IMR-90 (cell line): ENCODE results near the gene LRRC41. TPM values are rescaled to one million over a fixed set of nuclear protein-coding genes. Genes with fewer than 3 reads are reported as not detected.

Experiments
- ATAC-seq: fragments of 200-7000 bp; cut with Tn5 transposase; 2 replicates; pipeline ENCODE4 v1.9.1; 2020; ENCODE audit warnings: low read depth, mild to moderate bottlenecking, moderate library complexity
- BruUV-seq: library from RNA; stranded (reverse); fragments of 400-500 nt; replicated peaks from 2 replicates; lab custom pipeline; 2021; lab: Mats Ljungman, UMichigan
- CTCF ChIA-PET: fragments of 300-600 bp; formaldehyde crosslinking; extraction: SDS; loops from one replicate; lab custom pipeline; 2021; ENCODE audit warnings: antibody characterized with exemption; lab: Yijun Ruan, JAX
- POLR2A ChIA-PET: fragments of 300-600 bp; sonication (Branson Sonifier 250); formaldehyde crosslinking; loops from one replicate; lab custom pipeline; 2022; ENCODE audit warnings: antibody characterized with exemption; ENCODE audit not compliant: unreplicated experiment; lab: Charles Lee
- DNase-seq: peaks from one replicate; pipeline ENCODE4 v3.0.0; 2013
- H2AFZ ChIP-seq: replicated peaks from 2 replicates; pipeline ENCODE3; 2013; ENCODE audit warnings: low read length, mild to moderate bottlenecking; ENCODE audit not compliant: poor library complexity
- H2AK5ac ChIP-seq: 2 replicates; pipeline ENCODE4 v1.6.1; 2013; ENCODE audit warnings: low read depth, low read length, inconsistent platforms
- H2AK9ac ChIP-seq: replicated peaks from 2 replicates; pipeline ENCODE3; 2013; ENCODE audit warnings: mild to moderate bottlenecking, low read depth, low read length, moderate library complexity; ENCODE audit not compliant: poor library complexity
- H2BK120ac ChIP-seq: 2 replicates; pipeline ENCODE4 v1.6.1; 2013; ENCODE audit warnings: low read depth, low read length, inconsistent platforms
- H2BK15ac ChIP-seq: 3 replicates; pipeline ENCODE4 v1.6.1; 2013; ENCODE audit warnings: low read depth, low read length, inconsistent platforms
- H2BK20ac ChIP-seq: 2 replicates; pipeline ENCODE4 v1.6.1; 2013; ENCODE audit warnings: low read depth, mild to moderate bottlenecking, inconsistent platforms, low read length, moderate library complexity
- H2BK5ac ChIP-seq: 2 replicates; pipeline ENCODE4 v1.6.1; 2013; ENCODE audit warnings: mild to moderate bottlenecking, low read depth, low read length, inconsistent platforms; ENCODE audit not compliant: poor library complexity, severe bottlenecking
- H3K14ac ChIP-seq: replicated peaks from 2 replicates; pipeline ENCODE4 v1.6.1; 2013; ENCODE audit warnings: low read depth, low read length, inconsistent platforms
- H3K18ac ChIP-seq: 2 replicates; pipeline ENCODE4 v1.6.1; 2013; ENCODE audit warnings: low read depth, low read length, control low read depth
- H3K23ac ChIP-seq: 2 replicates; pipeline ENCODE4 v1.6.1; 2013; ENCODE audit warnings: low read depth, low read length, inconsistent platforms
- H3K27ac ChIP-seq: 2 replicates; pipeline ENCODE4 v1.5.1; 2013; ENCODE audit warnings: mild to moderate bottlenecking, control low read depth, low read length; ENCODE audit not compliant: insufficient read depth
- H3K27me3 ChIP-seq: 2 replicates; pipeline ENCODE4 v1.6.1; 2013; ENCODE audit warnings: low read length; ENCODE audit not compliant: control insufficient read depth, insufficient read depth
- H3K36me3 ChIP-seq: 2 replicates; pipeline ENCODE4 v1.6.1; 2013; ENCODE audit warnings: low read length, mixed read lengths; ENCODE audit not compliant: control insufficient read depth, insufficient read depth
- H3K4ac ChIP-seq: 2 replicates; pipeline ENCODE4 v1.6.1; 2013; ENCODE audit warnings: low read depth, low read length, inconsistent platforms
- H3K4me1 ChIP-seq: 2 replicates; pipeline ENCODE4 v1.6.1; 2013; ENCODE audit warnings: low read length, mixed read lengths; ENCODE audit not compliant: control insufficient read depth, insufficient read depth
- H3K4me2 ChIP-seq: 2 replicates; pipeline ENCODE4 v1.6.1; 2013; ENCODE audit warnings: low read depth, mild to moderate bottlenecking, control low read depth, low read length, moderate library complexity
- H3K4me3 ChIP-seq: 2 replicates; pipeline ENCODE4 v1.5.1; 2013; ENCODE audit warnings: low read depth, mild to moderate bottlenecking, control low read depth, low read length, moderate library complexity; ENCODE audit not compliant: insufficient read depth
- H3K56ac ChIP-seq: 2 replicates; pipeline ENCODE4 v1.6.1; 2013; ENCODE audit warnings: low read length, inconsistent platforms; ENCODE audit not compliant: insufficient read depth; ENCODE audit errors: extremely low read depth
- H3K79me1 ChIP-seq, 2 experiments: 2 replicates each; pipeline ENCODE4 v1.6.1; 2013; ENCODE audit warnings: low read length in 2 of 2, inconsistent platforms in 1 of 2, low read depth in 1 of 2
- H3K9ac ChIP-seq: 2 replicates; pipeline ENCODE4 v1.6.1; 2013; ENCODE audit warnings: low read depth, low read length, control low read depth
- H3K9me1 ChIP-seq: 2 replicates; pipeline ENCODE4 v1.6.1; 2013; ENCODE audit warnings: low read length, inconsistent platforms; ENCODE audit not compliant: insufficient read depth
- H3K9me3 ChIP-seq: 2 replicates; pipeline ENCODE4 v1.6.1; 2013; ENCODE audit warnings: low read length; ENCODE audit not compliant: control insufficient read depth, insufficient read depth
- H4K20me1 ChIP-seq: 2 replicates; pipeline ENCODE4 v1.6.1; 2013; ENCODE audit warnings: low read length, inconsistent platforms; ENCODE audit not compliant: insufficient read depth
- H4K5ac ChIP-seq: 2 replicates; pipeline ENCODE4 v1.6.1; 2013; ENCODE audit warnings: mild to moderate bottlenecking, low read depth, low read length, control low read depth
- H4K8ac ChIP-seq, 2 experiments: 2 replicates each; pipeline ENCODE4 v1.6.1; 2013; ENCODE audit warnings: low read depth in 2 of 2, low read length in 2 of 2, control low read depth in 1 of 2, inconsistent platforms in 1 of 2
- H4K91ac ChIP-seq: 2 replicates; pipeline ENCODE4 v1.6.1; 2013; ENCODE audit warnings: low read depth, low read length, inconsistent platforms; ENCODE audit not compliant: insufficient read depth
- BHLHE40 ChIP-seq: fragments of 150-350 bp; IDR thresholded peaks from 2 replicates; pipeline ENCODE4 v1.6.1; 2016; ENCODE audit warnings: mild to moderate bottlenecking, low read depth, low read length
- CEBPB ChIP-seq: IDR thresholded peaks from 2 replicates; pipeline ENCODE4 v1.6.1; 2012; ENCODE audit warnings: low read depth, low read length, improper control_type of control experiment
- CHD1 ChIP-seq: IDR thresholded peaks from 2 replicates; pipeline ENCODE4 v1.6.1; 2012; ENCODE audit warnings: low read depth, low read length, improper control_type of control experiment
- ELK1 ChIP-seq: fragments of 150-350 bp; IDR thresholded peaks from 2 replicates; pipeline ENCODE4 v1.6.1; 2016; ENCODE audit warnings: low read depth, mild to moderate bottlenecking, low read length, moderate library complexity, borderline replicate concordance
- FOS ChIP-seq: fragments of 150-350 bp; IDR thresholded peaks from 2 replicates; pipeline ENCODE4 v1.6.1; 2016; ENCODE audit warnings: low read depth, low read length
- MAFK ChIP-seq: IDR thresholded peaks from 2 replicates; pipeline ENCODE4 v1.6.1; 2012; ENCODE audit warnings: low read depth, low read length, improper control_type of control experiment
- MAZ ChIP-seq: IDR thresholded peaks from 2 replicates; pipeline ENCODE4 v1.6.1; 2012; ENCODE audit warnings: low read depth, mild to moderate bottlenecking, low read length, improper control_type of control experiment, moderate library complexity, borderline replicate concordance
- MXI1 ChIP-seq: IDR thresholded peaks from 2 replicates; pipeline ENCODE4 v1.6.1; 2012; ENCODE audit warnings: low read depth, mild to moderate bottlenecking, low read length, moderate library complexity, borderline replicate concordance
- NFE2L2 ChIP-seq: fragments of 150-350 bp; IDR thresholded peaks from 2 replicates; pipeline ENCODE4 v1.6.1; 2016; ENCODE audit warnings: low read depth, mild to moderate bottlenecking, low read length
- POLR2A ChIP-seq: IDR thresholded peaks from 2 replicates; pipeline ENCODE4 v1.6.1; 2012; ENCODE audit warnings: mild to moderate bottlenecking, low read depth, low read length
- RAD21 ChIP-seq: IDR thresholded peaks from 2 replicates; pipeline ENCODE4 v1.6.1; 2012; ENCODE audit warnings: low read length, improper control_type of control experiment
- RCOR1 ChIP-seq: IDR thresholded peaks from 2 replicates; pipeline ENCODE4 v1.6.1; 2012; ENCODE audit warnings: mild to moderate bottlenecking, low read length, improper control_type of control experiment; ENCODE audit not compliant: insufficient replicate concordance
- RFX5 ChIP-seq: IDR thresholded peaks from 2 replicates; pipeline ENCODE4 v1.8.0; 2012; ENCODE audit warnings: low read depth, mild to moderate bottlenecking, low read length, moderate library complexity
- SMC3 ChIP-seq: fragments of 150-350 bp; IDR thresholded peaks from 2 replicates; pipeline ENCODE4 v1.6.1; 2016; ENCODE audit warnings: low read depth, mild to moderate bottlenecking, antibody characterized with exemption, low read length, moderate library complexity
- USF2 ChIP-seq: fragments of 150-350 bp; IDR thresholded peaks from 2 replicates; pipeline ENCODE4 v1.6.1; 2017; ENCODE audit warnings: mild to moderate bottlenecking, antibody characterized with exemption, low read length, low read depth
- WGBS, 2 experiments: methylation state at CpG; one replicate each; pipeline versions ENCODE4 v1.1.5 to v1.1.7; 2013; ENCODE audit warnings: missing lambda C conversion rate in 2 of 2; ENCODE audit not compliant: insufficient read length in 1 of 2; ENCODE audit errors: extremely low coverage in 2 of 2; 5-methylcytosine and 5-hydroxymethylcytosine counted together
- dilution Hi-C: fragments of 300-500 bp; cut with HindIII; formaldehyde crosslinking; loops from one replicate; pipeline ENCODE4 v1.14.3; 2018; ENCODE audit warnings: low sequenced_read_pairs; ENCODE audit not compliant: unreplicated experiment
- in situ Hi-C: fragments of 300-500 bp; cut with MboI; formaldehyde crosslinking; loops from 3 replicates; pipeline ENCODE4 v1.14.3; 2019; ENCODE audit warnings: low sequenced_read_pairs, inconsistent platforms, mixed read lengths
- intact Hi-C: fragments of 100-400 bp; cut with micrococcal nuclease; formaldehyde crosslinking; loops from 2 replicates; pipeline ENCODE4 v1.10.0; 2022
- polyA plus RNA-seq, 3 experiments: library from polyadenylated mRNA; depleted of rRNA; stranded (reverse); fragments of >200 nt; gene quantifications; 2 replicates each; pipeline ENCODE4 v1.2.3, GENCODE V29; 2012; ENCODE audit warnings: low replicate concordance in 1 of 3
- total RNA-seq: library from RNA; depleted of rRNA; stranded (reverse); fragments of >200 nt; gene quantifications from 2 replicates; pipeline ENCODE4 v1.2.3, GENCODE V29; 2012
- TF ChIP-seq, protein P1 (sequence below): conservative IDR thresholded peaks from 2 replicates; pipeline ENCODE4 v1.5.1; 2012; ENCODE audit warnings: mild to moderate bottlenecking, low read depth, low read length, improper control_type of control experiment

The LRRC41 gene
- total and polyA plus RNA-seq, 2 of the 4 experiments (the other 2 are of a cell fraction): 67.6 to 83.2 TPM

- no peak overlapping the region for H3K23ac ChIP-seq
- H3K4ac ChIP-seq: no peak overlapping the region
- intact Hi-C loops: no loop called here
- 94% methylated on average over 8 of the region's 8 CpGs; no CpG with 5 or more reads in 1 of the 2 experiments for WGBS, 2 experiments
- H3K27me3 ChIP-seq: no peaks in the 10 kb centered on the region
- H4K8ac ChIP-seq: no peak overlapping the region
- in situ Hi-C loops: no loop called here
- no peak overlapping the region for H3K14ac ChIP-seq
- peaks cover 4% of the 10 kb centered on the region for H3K4me1 ChIP-seq
- H2BK20ac ChIP-seq: no peak overlapping the region
- dilution Hi-C loops: no loop called here
- no peak overlapping the region for H2BK120ac ChIP-seq
- ChIA-PET POLR2A (no interaction called here), CTCF (no interaction called here)
- no peaks in the 10 kb centered on the region for H4K20me1 ChIP-seq
- no peak overlapping the region for H3K9ac ChIP-seq
- BruUV-seq: no TSS peak
- ATAC-seq (no peak), DNase-seq (no peak)
- no peak overlapping the region for H3K4me2 ChIP-seq
- peaks cover 10 to 42% of the 10 kb centered on the region in 2 experiments for H3K79me1 ChIP-seq
- no peak for TF ChIP-seq MXI1
- no peak for TF ChIP-seq SMC3
- no peak for TF ChIP-seq USF2
- no peak for TF ChIP-seq RAD21
- TF ChIP-seq POLR2A: no peak
- TF ChIP-seq RCOR1: no peak
- TF ChIP-seq ELK1: no peak
- no peak for TF ChIP-seq CHD1
- no peak for TF ChIP-seq CEBPB
- TF ChIP-seq, protein P1, sequence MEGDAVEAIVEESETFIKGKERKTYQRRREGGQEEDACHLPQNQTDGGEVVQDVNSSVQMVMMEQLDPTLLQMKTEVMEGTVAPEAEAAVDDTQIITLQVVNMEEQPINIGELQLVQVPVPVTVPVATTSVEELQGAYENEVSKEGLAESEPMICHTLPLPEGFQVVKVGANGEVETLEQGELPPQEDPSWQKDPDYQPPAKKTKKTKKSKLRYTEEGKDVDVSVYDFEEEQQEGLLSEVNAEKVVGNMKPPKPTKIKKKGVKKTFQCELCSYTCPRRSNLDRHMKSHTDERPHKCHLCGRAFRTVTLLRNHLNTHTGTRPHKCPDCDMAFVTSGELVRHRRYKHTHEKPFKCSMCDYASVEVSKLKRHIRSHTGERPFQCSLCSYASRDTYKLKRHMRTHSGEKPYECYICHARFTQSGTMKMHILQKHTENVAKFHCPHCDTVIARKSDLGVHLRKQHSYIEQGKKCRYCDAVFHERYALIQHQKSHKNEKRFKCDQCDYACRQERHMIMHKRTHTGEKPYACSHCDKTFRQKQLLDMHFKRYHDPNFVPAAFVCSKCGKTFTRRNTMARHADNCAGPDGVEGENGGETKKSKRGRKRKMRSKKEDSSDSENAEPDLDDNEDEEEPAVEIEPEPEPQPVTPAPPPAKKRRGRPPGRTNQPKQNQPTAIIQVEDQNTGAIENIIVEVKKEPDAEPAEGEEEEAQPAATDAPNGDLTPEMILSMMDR: no peak
- TF ChIP-seq FOS: no peak
- TF ChIP-seq MAZ: no peak
- no peak for TF ChIP-seq RFX5
- no peak for TF ChIP-seq MAFK
- no peak for TF ChIP-seq NFE2L2
- TF ChIP-seq BHLHE40: no peak
- H4K91ac ChIP-seq: no peak overlapping the region
- no peak overlapping the region for H3K56ac ChIP-seq
- peaks cover 20% of the 10 kb centered on the region for H3K36me3 ChIP-seq
- H2BK5ac ChIP-seq: no peak overlapping the region
- H3K9me3 ChIP-seq: no peaks in the 10 kb centered on the region
- no peak overlapping the region for H3K27ac ChIP-seq
- no peak overlapping the region for H2AK5ac ChIP-seq
- H3K4me3 ChIP-seq: no peak overlapping the region
- peaks cover 7% of the 10 kb centered on the region; the same call in 1 of the 2 replicates for H3K9me1 ChIP-seq
- no peak overlapping the region for H2AFZ ChIP-seq
- H3K18ac ChIP-seq: no peak overlapping the region
- H4K5ac ChIP-seq: no peak overlapping the region
- no peak overlapping the region for H2AK9ac ChIP-seq
- no peak overlapping the region for H2BK15ac ChIP-seq
These were observed 39.4 kb upstream of the LRRC41 start for GRCh38 chr1:46342677-46343350.
